K562 (cell line): ENCODE data around the gene ANKRD12. TPM values are rescaled to one million over a fixed set of nuclear protein-coding genes. Genes with fewer than 3 reads are reported as not detected.

Experiments
- CTBP1 ChIP-seq: fragments of 450-650 bp; IDR thresholded peaks from 2 replicates; pipeline ENCODE4 v1.6.1; 2016; ENCODE audit warnings: borderline replicate concordance
- E2F3 ChIP-seq: fragments of 250-450 bp; sonication (Bioruptor Pico); IDR thresholded peaks from 2 replicates; pipeline ENCODE4 v1.4.0; 2020; ENCODE audit warnings: mild to moderate bottlenecking
- FIP1L1 ChIP-seq: fragments of 200-400 bp; formaldehyde crosslinking; IDR thresholded peaks from 2 replicates; pipeline ENCODE4 v1.6.1; 2018; ENCODE audit warnings: mild to moderate bottlenecking, low read depth, low read length; ENCODE audit not compliant: poor library complexity, severe bottlenecking
- GTF2F1 ChIP-seq: IDR thresholded peaks from 2 replicates; pipeline ENCODE4 v1.6.1; 2011; ENCODE audit warnings: low read depth, low read length, improper control_type of control experiment
- HNRNPLL ChIP-seq: fragments of 200-400 bp; formaldehyde crosslinking; IDR thresholded peaks from 2 replicates; pipeline ENCODE4 v1.6.1; 2017; ENCODE audit warnings: low read length, low read depth, mild to moderate bottlenecking; ENCODE audit not compliant: poor library complexity, severe bottlenecking
- MAX ChIP-seq: sonication (generic); formaldehyde crosslinking; IDR thresholded peaks from 2 replicates; pipeline ENCODE4 v1.9.0; 2022; ENCODE audit warnings: mild to moderate bottlenecking, missing genetic modification reagents
- NR4A1 ChIP-seq, 2 experiments: fragments of 250-450 bp in 1 of 2; fragments of 450-650 bp in 1 of 2; sonication (Bioruptor Pico) in 1 of 2; IDR thresholded peaks; 2 replicates each; pipeline versions ENCODE4 v1.4.0 to v1.6.1; 2016 to 2020; ENCODE audit warnings: mild to moderate bottlenecking in 2 of 2, missing compliant biosample characterization in 1 of 2, missing genetic modification characterization in 1 of 2, moderate library complexity in 1 of 2
- PHF8 ChIP-seq: fragments of 200-600 bp; sonication (generic); IDR thresholded peaks from 2 replicates; pipeline ENCODE4 v1.6.1; 2012; ENCODE audit warnings: mixed run types, mild to moderate bottlenecking, inconsistent platforms, low read length, moderate library complexity, borderline replicate concordance
- PML ChIP-seq: IDR thresholded peaks from 2 replicates; pipeline ENCODE4 v1.6.1; 2012; ENCODE audit warnings: low read length, inconsistent platforms
- POLR2H ChIP-seq: IDR thresholded peaks from 2 replicates; pipeline ENCODE4 v1.6.1; 2016; ENCODE audit warnings: missing genetic modification characterization, low read depth, mild to moderate bottlenecking, control low read depth, missing compliant biosample characterization, moderate library complexity
- RBBP5 ChIP-seq: fragments of 200-600 bp; sonication (generic); IDR thresholded peaks from 2 replicates; pipeline ENCODE4 v1.6.1; 2012; ENCODE audit warnings: borderline replicate concordance, mild to moderate bottlenecking, low read length, control low read depth, inconsistent platforms; ENCODE audit not compliant: insufficient read depth, poor library complexity, severe bottlenecking
- RBM22 ChIP-seq: fragments of 200-400 bp; formaldehyde crosslinking; IDR thresholded peaks from 2 replicates; pipeline ENCODE4 v1.6.1; 2018; ENCODE audit warnings: low read length, low read depth; ENCODE audit not compliant: poor library complexity, severe bottlenecking
- REST ChIP-seq, 2 experiments: fragments of 450-650 bp; formaldehyde crosslinking in 1 of 2; IDR thresholded peaks; 2 replicates each; pipeline versions ENCODE4 v1.4.0 to v1.6.1; 2014 to 2020; ENCODE audit warnings: mild to moderate bottlenecking in 2 of 2, borderline replicate concordance in 1 of 2, low read depth in 1 of 2
- RFX7 ChIP-seq: fragments of 250-450 bp; sonication (Bioruptor Pico); IDR thresholded peaks from 2 replicates; pipeline ENCODE4 v1.5.1; 2021; ENCODE audit warnings: mild to moderate bottlenecking
- SAFB ChIP-seq: fragments of 200-400 bp; formaldehyde crosslinking; IDR thresholded peaks from 2 replicates; pipeline ENCODE4 v1.6.1; 2017; ENCODE audit warnings: low read depth, low read length, borderline replicate concordance
- SNIP1 ChIP-seq: fragments of 450-650 bp; IDR thresholded peaks from 2 replicates; pipeline ENCODE4 v1.7.1; 2017; ENCODE audit warnings: low read depth, mild to moderate bottlenecking
- U2AF2 ChIP-seq: fragments of 200-400 bp; formaldehyde crosslinking; optimal IDR thresholded peaks from 2 replicates; pipeline ENCODE3; 2017; ENCODE audit warnings: low read depth, mild to moderate bottlenecking, low read length
- ZNF24 ChIP-seq: fragments of 450-650 bp; IDR thresholded peaks from 2 replicates; pipeline ENCODE4 v1.6.1; 2016
- polyA plus RNA-seq, 8 experiments: library from polyadenylated mRNA; depleted of rRNA in 4 of 8; stranded (reverse) in 5 of 8; unstranded in 3 of 8; fragments of >200 nt; fragmentation: Nextera tagmentation in 2 of 8; fragmentation: Illumina TruSeq in 1 of 8; extraction: Ambion mirVana in 2 of 8; extraction: Trizol in 1 of 8; gene quantifications; 2 replicates each; pipeline versions ENCODE4 v1.2.1 to v1.2.3, GENCODE V29; 2011 to 2014; ENCODE audit warnings: inconsistent platforms in 1 of 8, missing spikeins in 1 of 8
- total RNA-seq, 7 experiments: library from RNA; depleted of rRNA in 6 of 7; stranded (reverse); fragments of >200 nt in 6 of 7; fragmentation: Illumina TruSeq in 2 of 7; extraction: Trizol in 2 of 7; gene quantifications; 2 replicates each; pipeline versions ENCODE4 v1.2.1 to v1.2.3, GENCODE V29; 2011 to 2021; ENCODE audit warnings: low replicate concordance in 1 of 7

The ANKRD12 gene
- total and polyA plus RNA-seq, 9 of the 15 experiments (the other 6 are each of a cell fraction or from before 2014, with no cell fraction given): 6.6 to 28.2 (median 16.0) TPM

- TF ChIP-seq SAFB (0 out of 2 replicates have a peak, but pooled peaks have one; percentile 36), REST (IDR thresholded peaks at IDR 0.05; ENCODE audit: borderline replicate concordance) (no peak), REST (CRISPR knock-in tag; IDR thresholded peaks at IDR 0.05; ENCODE audit: low read depth) (0 out of 2 replicates have a peak, but pooled peaks have one; percentile 71), SNIP1 (0 out of 2 replicates have a peak, but pooled peaks have one; percentile 49), PML (no peak), ZNF24 (0 out of 2 replicates have a peak, but pooled peaks have one; percentile 25), PHF8 (peak; percentile 10; the same call in 1 of the 2 replicates), CTBP1 (peak; percentile 86), GTF2F1 (no peak), RFX7 (CRISPR knock-in tag) (no peak), RBM22 (peak; percentile 63), MAX (CRISPR knock-in tag) (no peak), U2AF2 (no peak), HNRNPLL (peak; percentile 33), POLR2H (tag) (no peak), RBBP5 (peak; percentile 93), NR4A1 (CRISPR knock-in tag; IDR thresholded peaks at IDR 0.05) (no peak), NR4A1 (tag; IDR thresholded peaks at IDR 0.05) (peak; percentile 65; the same call in 1 of the 2 replicates), E2F3 (peak; percentile 31; the same call in 1 of the 2 replicates), FIP1L1 (peak; percentile 91)
These were observed 198.6 kb downstream of the ANKRD12 start (continued) for GRCh38 chr18:9334973-9335696.
